ENCODE results near the gene DNMT1.

DNA sequence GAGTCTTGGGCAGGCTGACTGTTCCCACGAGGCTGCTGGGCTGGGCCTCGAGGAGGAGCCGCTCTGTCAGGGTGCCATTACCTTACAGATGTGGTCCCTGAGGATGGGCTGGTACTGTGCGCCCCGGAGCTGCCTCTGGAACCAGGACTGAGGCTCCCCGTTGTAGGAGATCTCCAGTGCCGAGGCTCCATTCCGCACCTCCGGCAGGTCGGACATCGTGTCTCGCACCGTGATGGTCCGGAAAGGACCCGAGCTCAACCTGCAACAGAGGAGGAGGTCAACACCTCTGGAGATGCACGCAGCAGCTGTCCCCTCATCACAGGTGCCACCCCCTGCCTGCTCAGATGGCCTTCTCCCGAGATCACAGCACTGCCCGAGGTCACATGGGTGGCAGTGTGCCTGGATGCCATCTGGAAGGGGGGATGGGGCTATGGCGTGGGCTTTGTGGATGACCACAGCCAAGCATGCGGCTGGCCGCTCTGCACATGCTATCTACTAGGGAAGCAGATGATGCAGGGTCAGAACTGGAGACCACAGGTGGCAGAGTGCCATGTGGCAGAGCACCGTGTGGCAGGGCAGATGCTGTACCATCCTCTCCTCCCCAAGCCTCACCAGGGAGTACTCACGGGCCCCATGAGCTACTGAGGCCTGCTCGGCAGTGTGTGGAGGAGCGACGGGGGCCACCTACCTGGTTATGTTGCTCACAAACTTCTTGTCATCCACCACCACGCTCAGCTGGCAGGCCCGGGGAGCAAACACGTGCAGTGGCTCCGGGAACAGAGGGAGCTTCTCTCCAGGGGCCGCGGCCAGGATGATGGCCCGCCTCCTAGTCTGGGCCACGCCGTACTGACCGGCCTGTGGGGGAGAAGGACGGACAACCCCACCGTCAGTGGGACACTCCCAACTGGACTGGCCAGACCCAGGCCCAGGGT, 56.7 kb downstream of the DNMT1 start:
- TF ChIP-seq GATA2 (IDR thresholded peaks at IDR 0.05; ENCODE audit: low read depth, low read length) = no peak
- TF ChIP-seq GATA3 (IDR thresholded peaks at IDR 0.05; ENCODE audit: low read depth, low read length) = no peak
